Activated CD8-positive, alpha-beta memory T cell treated with anti-CD3 and anti-CD28 coated beads for 36 hours (primary cell): Measurements from ENCODE around the gene TLX3. TPM values are rescaled to one million over a fixed set of nuclear protein-coding genes. Genes with fewer than 3 reads are reported as not detected.
"Not testable (repeated sequence)": the region's sequence is repeated elsewhere in the genome, so short reads cannot be mapped to it uniquely, and the experiment has no call there.

Source experiments
- CTCF ChIA-PET: fragments of 350-600 bp; sonication (Branson Sonifier 250); formaldehyde crosslinking; loops from one replicate; lab custom pipeline; 2021; ENCODE audit warnings: antibody characterized with exemption; lab: Charles Lee
- POLR2A ChIA-PET: fragments of 350-600 bp; sonication (Branson Sonifier 250); formaldehyde crosslinking; loops from one replicate; lab custom pipeline; 2021; ENCODE audit warnings: antibody characterized with exemption; lab: Charles Lee
- total RNA-seq, 2 experiments: library from RNA; stranded (reverse); gene quantifications; one replicate each; pipeline ENCODE4 v1.2.3, GENCODE V29; 2021

Gene TLX3
- total RNA-seq = not detected

DNA sequence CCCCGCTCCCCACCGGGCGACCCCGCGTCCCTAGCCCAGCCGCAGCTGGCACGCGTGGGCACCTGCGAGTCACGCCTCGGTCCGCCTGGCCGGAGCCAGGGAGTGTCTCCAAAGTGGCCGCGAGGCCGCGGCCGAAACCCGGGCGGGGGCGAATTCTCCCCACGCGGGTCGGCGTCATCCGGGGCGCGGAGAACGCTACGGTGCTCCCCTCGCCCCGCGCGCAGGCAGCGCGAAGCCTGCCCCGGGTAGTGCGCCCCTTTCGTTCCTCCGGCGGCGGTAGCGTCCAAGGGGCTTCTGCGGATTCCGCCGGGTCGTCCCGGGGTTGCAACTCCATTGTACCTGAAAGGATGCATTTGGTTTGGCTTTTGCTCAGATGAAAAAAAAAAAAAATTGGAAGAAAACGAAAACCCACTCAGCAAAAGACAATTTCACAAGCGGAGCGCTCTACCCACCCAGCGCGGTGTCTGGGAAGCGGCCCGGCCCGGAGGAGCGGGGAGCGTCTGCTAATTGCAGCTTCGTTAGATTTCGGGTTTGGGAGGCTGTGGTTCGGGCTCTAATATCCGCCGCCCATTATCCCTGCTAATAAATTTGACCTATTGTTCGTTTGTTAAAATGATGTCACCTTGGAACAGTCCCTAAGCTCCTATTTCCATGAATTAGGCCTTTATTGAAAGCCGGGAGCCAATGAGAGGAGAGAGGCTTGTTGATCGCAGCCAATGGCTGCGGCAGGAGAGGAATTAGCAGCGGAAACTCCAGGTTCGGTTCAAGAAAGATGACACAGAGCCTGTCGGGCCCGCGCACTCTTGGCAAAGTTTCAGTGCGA is at the start of gene TLX3:
TSS of gene TLX3 (plus strand) at position 796 of the 823 bp plus-strand sequence. CDS start 118 bp downstream, outside the sequence.
- POLR2A ChIA-PET = no interaction called here
- CTCF ChIA-PET = interaction anchor here (1.2 kb wide), 1 partner anchor 8 kb away, joined by 4 read pairs; no protein-coding TSS in a partner anchor

GRCh38 chr5:171261361-171261760 is 47.7 kb upstream of the TLX3 start:
- CTCF ChIA-PET = no interaction called here
- POLR2A ChIA-PET = no interaction called here

GRCh38 chr5:171261904-171262303 is 47.1 kb upstream of the TLX3 start:
- POLR2A ChIA-PET = no interaction called here
- CTCF ChIA-PET = no interaction called here

- ChIA-PET POLR2A (no interaction called here), CTCF (interaction anchor here (0.6 kb wide), 1 partner anchor 784 kb away, joined by 4 read pairs; no protein-coding TSS in a partner anchor)
Observed at GRCh38 chr5:171263181-171263580, 45.9 kb upstream of the TLX3 start.

GRCh38 chr5:171264843-171265242 is 44.2 kb upstream of the TLX3 start:
- ChIA-PET POLR2A (no interaction called here), CTCF (no interaction called here)

DNA sequence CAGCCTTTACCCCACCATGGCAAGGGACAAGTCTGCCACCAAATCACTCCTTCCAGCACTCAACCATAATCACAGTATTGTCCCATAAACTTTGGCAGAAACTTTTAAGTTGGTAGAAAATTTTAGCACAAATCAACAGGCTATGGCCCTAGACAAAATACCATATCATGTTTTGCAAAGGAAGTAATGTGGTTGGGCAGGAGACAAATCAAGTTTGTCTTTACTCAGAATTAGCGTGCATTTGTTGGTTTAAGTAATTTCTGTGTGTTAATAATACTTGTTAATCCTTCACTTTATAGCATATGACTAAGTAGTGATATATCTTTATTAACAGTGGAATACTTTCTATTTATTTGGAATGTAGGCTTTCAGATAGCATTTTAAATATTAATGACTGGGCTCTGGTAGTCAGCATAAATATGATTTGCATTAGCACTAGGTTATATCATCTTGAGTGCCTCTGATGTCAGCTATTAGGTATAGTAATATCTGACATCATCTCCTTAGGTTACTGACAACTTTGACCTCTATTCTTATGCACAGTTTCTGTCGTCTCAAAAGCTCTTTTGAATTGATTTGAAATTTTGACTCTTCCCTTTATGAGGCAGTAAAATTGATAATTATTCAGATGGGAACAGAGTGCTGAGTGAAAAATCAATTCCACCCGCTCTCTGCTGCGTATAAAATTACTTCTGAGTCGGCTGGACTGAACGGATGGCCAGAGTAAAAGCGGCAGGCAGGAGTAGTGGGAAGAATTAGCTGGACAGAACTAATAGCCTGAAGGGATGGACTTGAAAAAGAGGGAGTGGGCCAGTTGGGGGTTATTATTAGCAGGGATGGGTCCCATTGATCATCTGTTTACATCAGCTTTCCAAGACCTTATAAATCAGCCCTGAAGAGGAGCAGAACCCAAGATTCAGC is 40.1 kb upstream of the TLX3 start:
- CTCF ChIA-PET = no interaction called here
- POLR2A ChIA-PET = no interaction called here

GRCh38 chr5:171269717-171270116 is 39.3 kb upstream of the TLX3 start:
- ChIA-PET POLR2A (no interaction called here), CTCF (no interaction called here)

GRCh38 chr5:171270136-171270535 is 38.9 kb upstream of the TLX3 start:
- ChIA-PET POLR2A (no interaction called here), CTCF (no interaction called here)

- ChIA-PET POLR2A (no interaction called here), CTCF (interaction anchor here (1.4 kb wide), 1 partner anchor 70 kb away, joined by 6 read pairs; no protein-coding TSS in a partner anchor)
Observed at GRCh38 chr5:171271798-171272197, 37.2 kb upstream of the TLX3 start.

DNA sequence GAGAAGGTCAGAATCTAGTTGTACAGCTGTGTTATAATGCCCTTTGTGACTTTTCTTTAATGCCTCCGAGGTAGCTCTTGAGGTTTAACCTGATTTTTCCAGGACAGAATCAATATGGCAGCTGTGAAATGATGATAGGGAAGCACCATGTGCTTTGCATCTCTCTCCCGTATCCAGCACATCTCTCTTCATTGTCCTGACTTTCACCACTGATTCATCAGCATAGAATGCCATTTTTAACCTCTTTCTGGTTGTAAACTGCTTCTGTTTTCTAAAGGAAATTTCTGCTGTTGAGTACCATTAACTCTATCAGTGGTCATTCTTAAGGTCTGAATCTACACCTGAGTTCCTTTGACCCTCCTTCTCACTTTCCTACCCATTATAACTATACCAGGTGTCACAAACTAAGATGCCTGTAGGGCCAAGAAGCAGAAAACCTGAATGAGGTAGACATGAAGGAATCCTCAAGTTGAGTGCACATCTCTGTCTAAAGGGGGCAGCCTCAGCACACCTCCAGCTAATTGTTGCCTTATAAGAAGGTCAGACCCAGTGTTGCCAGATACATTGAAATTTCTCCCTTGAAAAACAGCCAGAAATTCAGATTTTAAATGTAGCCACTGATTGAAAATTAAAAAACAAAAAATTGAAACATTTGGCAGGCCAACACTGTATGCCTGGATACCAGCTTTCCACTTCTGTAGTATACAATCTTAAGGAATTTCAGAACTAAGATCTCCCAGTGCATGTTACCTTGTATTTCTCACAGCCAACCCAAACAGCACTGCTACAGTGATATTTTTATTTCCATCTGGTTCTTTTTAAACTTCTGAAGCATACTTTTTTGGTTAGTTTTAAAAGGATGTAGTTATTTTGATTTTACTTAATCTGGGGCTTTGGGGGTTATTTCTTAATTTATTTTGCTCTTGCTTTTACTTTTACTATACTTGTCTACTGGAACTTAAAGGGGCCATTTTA is 35.8 kb upstream of the TLX3 start:
- ChIA-PET CTCF (interaction anchor here (1.4 kb wide), 1 partner anchor 69 kb away, joined by 6 read pairs; no protein-coding TSS in a partner anchor), POLR2A (no interaction called here)

DNA sequence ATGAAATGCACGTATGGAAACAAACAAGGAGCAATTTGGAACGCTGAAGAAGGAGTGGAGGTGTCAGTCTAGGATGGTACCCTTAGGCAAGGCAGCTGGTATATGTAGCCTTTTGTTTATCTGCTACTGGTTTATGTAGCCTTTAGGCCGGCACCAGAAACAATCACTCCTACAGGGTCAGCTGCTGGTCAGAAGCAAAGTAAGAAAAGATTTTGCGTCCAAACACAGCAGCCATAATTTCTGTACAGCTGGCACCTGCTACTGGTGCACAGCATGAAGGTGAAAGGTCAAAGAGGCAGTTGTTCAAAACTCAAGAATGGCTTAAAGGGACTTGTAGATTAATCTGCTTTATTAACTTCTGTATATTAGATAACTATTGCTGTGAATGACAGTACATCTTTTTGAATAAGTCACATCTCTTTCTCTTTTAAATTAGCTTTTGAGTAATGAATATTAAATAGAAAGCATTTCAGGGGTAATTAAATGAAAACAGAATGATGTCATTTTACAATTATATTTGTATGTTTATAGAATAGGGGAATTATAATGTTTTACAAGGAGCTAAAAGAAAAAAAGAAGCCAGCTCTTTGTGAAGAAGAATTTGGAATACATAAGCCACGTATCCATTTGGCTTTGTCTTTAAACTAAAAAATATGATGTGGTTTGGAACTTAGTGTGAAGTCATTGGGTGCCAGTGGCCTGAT is 33.1 kb upstream of the TLX3 start:
- CTCF ChIA-PET = no interaction called here
- POLR2A ChIA-PET = no interaction called here

- POLR2A ChIA-PET = no interaction called here
- CTCF ChIA-PET = no interaction called here
Observed at GRCh38 chr5:171283753-171284152, 25.3 kb upstream of the TLX3 start.

GRCh38 chr5:171285465-171285864 is 23.6 kb upstream of the TLX3 start:
- CTCF ChIA-PET = no interaction called here
- POLR2A ChIA-PET = no interaction called here

DNA sequence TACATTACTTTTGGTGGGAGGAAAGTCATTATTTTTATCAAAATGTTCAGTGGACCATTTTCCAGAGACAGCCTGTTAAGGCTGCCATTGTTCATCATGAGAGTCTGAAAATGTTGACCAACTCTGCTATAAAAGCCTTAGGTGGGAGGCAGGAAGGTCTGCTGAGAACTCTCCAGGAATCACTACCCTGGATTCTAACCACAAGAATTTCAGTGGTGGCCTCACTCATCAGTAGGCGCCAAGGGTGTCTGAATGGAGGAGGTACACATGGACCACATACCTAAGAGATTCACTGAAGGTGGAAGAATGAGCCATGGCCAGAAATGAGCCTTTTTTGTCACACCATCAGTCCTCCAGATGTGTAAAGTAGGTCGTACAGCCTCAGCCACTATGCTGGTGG is 21.0 kb upstream of the TLX3 start:
- CTCF ChIA-PET = no interaction called here
- POLR2A ChIA-PET = no interaction called here

DNA sequence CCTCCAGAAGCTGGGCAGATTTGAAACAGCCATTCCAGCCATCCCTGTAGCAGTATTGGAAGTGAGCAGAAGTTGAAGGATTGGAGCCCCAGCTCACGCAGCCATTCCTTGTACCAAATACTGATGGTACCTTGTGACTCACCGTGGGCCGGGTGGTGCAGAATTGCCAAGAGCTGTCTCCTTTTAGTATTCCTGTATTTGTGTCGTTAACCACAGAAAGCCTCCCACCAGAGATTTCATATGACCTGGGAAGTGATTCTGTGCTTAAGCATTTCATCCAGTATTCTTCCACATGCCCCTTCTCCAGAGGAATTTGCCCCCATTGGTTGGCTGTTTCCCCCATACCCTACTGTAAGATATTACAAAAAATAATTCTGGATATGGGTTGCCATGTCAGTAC is 17.7 kb upstream of the TLX3 start:
- CTCF ChIA-PET = no interaction called here

DNA sequence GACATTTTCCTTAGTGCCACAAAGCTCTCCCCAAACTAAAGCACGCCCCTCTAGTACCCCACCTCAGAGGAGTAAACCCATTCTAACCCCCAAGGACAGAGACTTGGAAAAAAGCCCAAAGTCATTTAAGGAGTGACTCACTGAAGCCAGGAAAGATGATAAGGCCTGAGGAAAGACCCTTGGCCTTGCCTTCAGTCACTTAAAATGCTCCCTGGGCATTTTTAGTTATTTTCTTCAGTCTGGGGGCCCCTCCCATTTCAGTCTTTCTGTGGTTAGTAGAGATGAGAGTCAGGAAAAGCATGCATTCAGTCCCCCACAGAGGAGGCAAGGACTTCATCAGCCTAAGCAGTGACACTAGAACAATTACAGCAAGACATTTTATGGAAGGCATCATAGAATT is 13.7 kb upstream of the TLX3 start:
- POLR2A ChIA-PET = no interaction called here
- CTCF ChIA-PET = interaction anchor here (0.7 kb wide), 1 partner anchor 40 kb away, joined by 3 read pairs; no protein-coding TSS in a partner anchor

More for the DNA sequence above, 17.7 kb upstream of the TLX3 start:
- POLR2A ChIA-PET = no interaction called here

GRCh38 chr5:171295801-171296200 is 13.2 kb upstream of the TLX3 start:
- ChIA-PET POLR2A (no interaction called here), CTCF (no interaction called here)

GRCh38 chr5:171297941-171298340 is 11.1 kb upstream of the TLX3 start:
- POLR2A ChIA-PET = interaction anchor here (0.6 kb wide), 1 partner anchor 90 kb away, joined by 4 read pairs; no protein-coding TSS in a partner anchor
- CTCF ChIA-PET = not testable (repeated sequence)
